ENCODE data around the gene HPCAL1.

- TF ChIP-seq POLR2AphosphoS5 (IDR thresholded peaks at IDR 0.05; ENCODE audit: low read depth) (no peak), CTCF (conservative IDR thresholded peaks at IDR 0.05; ENCODE audit: low read depth in 2 of 2) (no peak), EZH2 (IDR thresholded peaks at IDR 0.05; ENCODE audit: low read depth, unreplicated experiment) (no peak), JUNB (IDR thresholded peaks at IDR 0.05; ENCODE audit: unreplicated experiment) (no peak), EZH2phosphoT487 (IDR thresholded peaks at IDR 0.05; ENCODE audit: unreplicated experiment) (no peak), CREB1 (CRISPR knock-in tag; IDR thresholded peaks at IDR 0.05; ENCODE audit: low read depth) (no peak), REST (IDR thresholded peaks at IDR 0.05; ENCODE audit: unreplicated experiment) (no peak), ZNF114 (CRISPR knock-in tag; IDR thresholded peaks at IDR 0.05) (no peak), ZNF331 (CRISPR knock-in tag; IDR thresholded peaks at IDR 0.05; ENCODE audit: low read depth) (no peak)
These were observed 94.7 kb downstream of the HPCAL1 start for GRCh38 chr2:10397297-10397875.

All from GM23338 (cell line).